ENCODE data around the gene SPNS3.

The SPNS3 gene

GRCh38 chr17:4407851-4408250 is 25.9 kb upstream of the SPNS3 start:
- H3F3A ChIP-seq (ENCODE audit: insufficient read depth, low read length) = no peaks in the 10 kb centered on the region
- no peak overlapping the region for H3K4me3 ChIP-seq (ENCODE audit: low read length)
- H2AFZ ChIP-seq (ENCODE audit: low read length) = no peak overlapping the region
- no peaks in the 10 kb centered on the region for H3K9me3 ChIP-seq (replicated peaks; ENCODE audit: insufficient read depth, low read length)
- H3K36me3 ChIP-seq (replicated peaks; ENCODE audit: insufficient read depth, low read length) = no peaks in the 10 kb centered on the region
- H3K9me2 ChIP-seq (replicated peaks; ENCODE audit: insufficient read depth, low read length) = no peaks in the 10 kb centered on the region
- no peaks in the 10 kb centered on the region for H3K79me2 ChIP-seq (ENCODE audit: low read length)
- no peak for TF ChIP-seq EZH2phosphoT487 (IDR thresholded peaks at IDR 0.05; ENCODE audit: low read length)
- no peak for TF ChIP-seq EZH2 (optimal IDR thresholded peaks at IDR 0.05; ENCODE audit: low read depth, low read length)
- no peak for TF ChIP-seq CTCF (IDR thresholded peaks at IDR 0.05; ENCODE audit: low read length)
- no peak overlapping the region for H3K9ac ChIP-seq (ENCODE audit: low read length)
- H3K27ac ChIP-seq (ENCODE audit: low read length) = no peak overlapping the region
- no peaks in the 10 kb centered on the region for H4K20me1 ChIP-seq (ENCODE audit: insufficient read depth, low read length)
- peaks cover 2% of the 10 kb centered on the region; the same call in 1 of the 2 replicates for H3K4me1 ChIP-seq (ENCODE audit: low read length)
- no peak for DNase-seq
- no peak overlapping the region for H3K4me2 ChIP-seq (ENCODE audit: low read depth, low read length)
- H3K27me3 ChIP-seq (replicated peaks; ENCODE audit: insufficient read depth, low read length) = no peaks in the 10 kb centered on the region

GRCh38 chr17:4409659-4410058 is 24.1 kb upstream of the SPNS3 start:
- no peak overlapping the region for H3K9ac ChIP-seq (ENCODE audit: low read length)
- H3K9me2 ChIP-seq (replicated peaks; ENCODE audit: insufficient read depth, low read length) = no peaks in the 10 kb centered on the region
- H3F3A ChIP-seq (ENCODE audit: insufficient read depth, low read length) = no peaks in the 10 kb centered on the region
- H4K20me1 ChIP-seq (ENCODE audit: insufficient read depth, low read length) = no peaks in the 10 kb centered on the region
- no peak overlapping the region for H3K27ac ChIP-seq (ENCODE audit: low read length)
- H3K4me3 ChIP-seq (ENCODE audit: low read length) = no peak overlapping the region
- no peaks in the 10 kb centered on the region for H3K27me3 ChIP-seq (replicated peaks; ENCODE audit: insufficient read depth, low read length)
- no peak for DNase-seq
- H3K79me2 ChIP-seq (ENCODE audit: low read length) = no peaks in the 10 kb centered on the region
- peaks cover 4% of the 10 kb centered on the region; the same call in 1 of the 2 replicates for H3K4me1 ChIP-seq (ENCODE audit: low read length)
- no peak overlapping the region for H2AFZ ChIP-seq (ENCODE audit: low read length)
- no peak overlapping the region for H3K4me2 ChIP-seq (ENCODE audit: low read depth, low read length)
- TF ChIP-seq EZH2 (optimal IDR thresholded peaks at IDR 0.05; ENCODE audit: low read depth, low read length) = no peak
- no peaks in the 10 kb centered on the region for H3K9me3 ChIP-seq (replicated peaks; ENCODE audit: insufficient read depth, low read length)
- H3K36me3 ChIP-seq (replicated peaks; ENCODE audit: insufficient read depth, low read length) = no peaks in the 10 kb centered on the region

- H4K20me1 ChIP-seq (ENCODE audit: insufficient read depth, low read length) = no peaks in the 10 kb centered on the region
- no peak overlapping the region for H3K27ac ChIP-seq (ENCODE audit: low read length)
- H2AFZ ChIP-seq (ENCODE audit: low read length) = no peak overlapping the region
- TF ChIP-seq CTCF (IDR thresholded peaks at IDR 0.05; ENCODE audit: low read length) (no peak), EZH2 (optimal IDR thresholded peaks at IDR 0.05; ENCODE audit: low read depth, low read length) (no peak), EZH2phosphoT487 (IDR thresholded peaks at IDR 0.05; ENCODE audit: low read length) (no peak)
- no peak for DNase-seq
- no peaks in the 10 kb centered on the region for H3K27me3 ChIP-seq (replicated peaks; ENCODE audit: insufficient read depth, low read length)
- H3K4me3 ChIP-seq (ENCODE audit: low read length) = no peak overlapping the region
- no peaks in the 10 kb centered on the region for H3K79me2 ChIP-seq (ENCODE audit: low read length)
- H3K4me1 ChIP-seq (ENCODE audit: low read length) = peaks cover 4% of the 10 kb centered on the region; the same call in 1 of the 2 replicates
- H3K9me2 ChIP-seq (replicated peaks; ENCODE audit: insufficient read depth, low read length) = no peaks in the 10 kb centered on the region
- H3K9me3 ChIP-seq (replicated peaks; ENCODE audit: insufficient read depth, low read length) = no peaks in the 10 kb centered on the region
- H3F3A ChIP-seq (ENCODE audit: insufficient read depth, low read length) = no peaks in the 10 kb centered on the region
- no peaks in the 10 kb centered on the region for H3K36me3 ChIP-seq (replicated peaks; ENCODE audit: insufficient read depth, low read length)
- no peak overlapping the region for H3K9ac ChIP-seq (ENCODE audit: low read length)
- H3K4me2 ChIP-seq (ENCODE audit: low read depth, low read length) = no peak overlapping the region
These were observed 22.5 kb upstream of the SPNS3 start for GRCh38 chr17:4411201-4411600.

- no peaks in the 10 kb centered on the region for H4K20me1 ChIP-seq (ENCODE audit: insufficient read depth, low read length)
- peak overlapping the region; percentile 53; the same call in 1 of the 2 replicates for H3K4me2 ChIP-seq (ENCODE audit: low read depth, low read length)
- H3K4me3 ChIP-seq (ENCODE audit: low read length) = peak overlapping the region; percentile 36; the same call in 1 of the 2 replicates
- peak overlapping the region; percentile 86 for H2AFZ ChIP-seq (ENCODE audit: low read length)
- no peaks in the 10 kb centered on the region for H3K79me2 ChIP-seq (ENCODE audit: low read length)
- no peak overlapping the region for H3K27ac ChIP-seq (ENCODE audit: low read length)
- peak; percentile 91 for DNase-seq
- no peaks in the 10 kb centered on the region for H3K9me3 ChIP-seq (replicated peaks; ENCODE audit: insufficient read depth, low read length)
- H3K27me3 ChIP-seq (replicated peaks; ENCODE audit: insufficient read depth, low read length) = no peaks in the 10 kb centered on the region
- H3K36me3 ChIP-seq (replicated peaks; ENCODE audit: insufficient read depth, low read length) = no peaks in the 10 kb centered on the region
- no peaks in the 10 kb centered on the region for H3K9me2 ChIP-seq (replicated peaks; ENCODE audit: insufficient read depth, low read length)
- no peaks in the 10 kb centered on the region for H3F3A ChIP-seq (ENCODE audit: insufficient read depth, low read length)
- no peak for TF ChIP-seq EZH2phosphoT487 (IDR thresholded peaks at IDR 0.05; ENCODE audit: low read length)
- peak; percentile 89 for TF ChIP-seq CTCF (IDR thresholded peaks at IDR 0.05; ENCODE audit: low read length)
- peaks cover 4% of the 10 kb centered on the region; the same call in 1 of the 2 replicates for H3K4me1 ChIP-seq (ENCODE audit: low read length)
- H3K9ac ChIP-seq (ENCODE audit: low read length) = no peak overlapping the region
These were observed 20.6 kb upstream of the SPNS3 start for GRCh38 chr17:4412933-4413831.

All from MM.1S (cell line).